Omental fat pad (tissue), 4 donors: ENCODE results near the gene OR51E1. TPM values are rescaled to one million over a fixed set of nuclear protein-coding genes. Genes with fewer than 3 reads are reported as not detected.

Experiments
- ATAC-seq: fragments of 150-250 bp; one replicate; pipeline ENCODE4 v1.9.1; 2016; ENCODE audit warnings: mild to moderate bottlenecking, moderate library complexity; ENCODE audit not compliant: low FRiP score
- DNase-seq: peaks from one replicate; pipeline ENCODE4 v3.0.0-alpha.2; 2019; ENCODE audit warnings: low spot score
- total RNA-seq, 4 donors: library from RNA; depleted of rRNA; stranded (reverse); fragments of >200 nt; gene quantifications; one replicate each; pipeline ENCODE4 v1.1.0, GENCODE V29; 2016
- TF ChIP-seq, protein P1 (sequence below), 3 donors: fragments of 450-650 bp; IDR thresholded peaks; one replicate each; pipeline ENCODE4 v1.5.1; 2016 to 2017; ENCODE audit warnings: antibody characterized with exemption in 3 of 3, mild to moderate bottlenecking in 3 of 3, moderate library complexity in 2 of 3

The OR51E1 gene
- total RNA-seq, 4 donors from 2014 or later = 0.60 to 8.7 (median 2.0) TPM

DNA sequence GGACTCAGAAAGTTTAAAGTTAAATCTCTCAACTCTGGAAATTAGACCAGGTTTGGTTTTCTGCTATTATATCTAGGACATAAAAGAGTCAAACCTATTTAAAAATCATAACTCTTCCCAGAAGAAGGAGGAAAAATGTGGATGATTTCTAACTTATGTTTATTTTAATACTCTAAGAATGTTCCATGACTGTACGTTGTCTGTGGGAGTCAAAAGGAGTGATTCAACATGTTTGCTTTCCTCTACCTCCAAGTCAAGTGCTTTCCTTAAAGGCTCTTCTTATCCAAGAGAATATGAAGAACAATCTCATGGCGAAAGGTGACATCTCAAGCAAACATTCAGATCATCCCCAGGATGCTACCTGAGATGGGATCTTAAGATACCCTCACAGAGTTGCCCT is 21.6 kb downstream of the OR51E1 start:
- DNase-seq (no peak), ATAC-seq (peak; percentile 44)
- TF ChIP-seq, protein P1, sequence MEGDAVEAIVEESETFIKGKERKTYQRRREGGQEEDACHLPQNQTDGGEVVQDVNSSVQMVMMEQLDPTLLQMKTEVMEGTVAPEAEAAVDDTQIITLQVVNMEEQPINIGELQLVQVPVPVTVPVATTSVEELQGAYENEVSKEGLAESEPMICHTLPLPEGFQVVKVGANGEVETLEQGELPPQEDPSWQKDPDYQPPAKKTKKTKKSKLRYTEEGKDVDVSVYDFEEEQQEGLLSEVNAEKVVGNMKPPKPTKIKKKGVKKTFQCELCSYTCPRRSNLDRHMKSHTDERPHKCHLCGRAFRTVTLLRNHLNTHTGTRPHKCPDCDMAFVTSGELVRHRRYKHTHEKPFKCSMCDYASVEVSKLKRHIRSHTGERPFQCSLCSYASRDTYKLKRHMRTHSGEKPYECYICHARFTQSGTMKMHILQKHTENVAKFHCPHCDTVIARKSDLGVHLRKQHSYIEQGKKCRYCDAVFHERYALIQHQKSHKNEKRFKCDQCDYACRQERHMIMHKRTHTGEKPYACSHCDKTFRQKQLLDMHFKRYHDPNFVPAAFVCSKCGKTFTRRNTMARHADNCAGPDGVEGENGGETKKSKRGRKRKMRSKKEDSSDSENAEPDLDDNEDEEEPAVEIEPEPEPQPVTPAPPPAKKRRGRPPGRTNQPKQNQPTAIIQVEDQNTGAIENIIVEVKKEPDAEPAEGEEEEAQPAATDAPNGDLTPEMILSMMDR (IDR thresholded peaks at IDR 0.05) = no peak

DNA sequence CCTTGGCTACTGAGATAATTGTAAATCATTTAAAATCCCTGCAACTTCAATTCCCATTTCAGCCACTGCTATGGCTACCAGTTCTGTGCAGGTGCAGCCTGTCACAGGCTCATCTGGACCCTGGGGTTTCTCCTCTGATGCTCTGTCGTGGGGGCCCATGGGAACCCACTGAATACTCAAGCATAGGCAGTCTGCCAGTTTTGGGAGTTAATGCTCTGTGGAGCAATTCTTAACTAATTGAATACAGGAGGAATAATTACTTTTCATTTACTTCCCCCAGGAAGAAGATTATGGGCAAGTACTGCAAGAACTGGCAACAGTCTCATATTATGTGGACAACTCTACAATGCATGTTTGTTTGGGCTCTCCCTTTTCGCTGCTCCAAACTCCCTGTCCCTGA is 28.0 kb downstream of the OR51E1 start:
- ATAC-seq = no peak
- TF ChIP-seq, protein P1 (IDR thresholded peaks at IDR 0.05) = no peak
- no peak for DNase-seq

DNA sequence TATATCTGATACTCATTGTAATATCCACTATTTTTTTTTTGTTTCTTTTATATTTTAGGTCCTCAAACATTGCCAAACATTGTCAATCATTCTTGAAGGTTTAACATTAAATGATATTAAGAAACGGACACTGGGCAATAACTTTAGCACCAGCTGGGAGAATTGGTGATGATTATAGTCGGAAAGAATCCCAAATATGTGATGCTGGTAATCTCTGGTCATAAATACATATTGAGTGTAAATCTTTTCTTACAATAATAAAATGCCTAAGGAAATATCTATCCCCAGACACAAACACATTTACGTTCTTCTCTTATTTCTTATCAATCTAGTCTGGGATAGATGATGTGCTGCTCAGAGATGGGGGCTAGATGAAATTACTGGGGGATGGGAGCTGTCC is 28.7 kb downstream of the OR51E1 start:
- DNase-seq (no peak), ATAC-seq (no peak)
- TF ChIP-seq, protein P1 (IDR thresholded peaks at IDR 0.05) = no peak

DNA sequence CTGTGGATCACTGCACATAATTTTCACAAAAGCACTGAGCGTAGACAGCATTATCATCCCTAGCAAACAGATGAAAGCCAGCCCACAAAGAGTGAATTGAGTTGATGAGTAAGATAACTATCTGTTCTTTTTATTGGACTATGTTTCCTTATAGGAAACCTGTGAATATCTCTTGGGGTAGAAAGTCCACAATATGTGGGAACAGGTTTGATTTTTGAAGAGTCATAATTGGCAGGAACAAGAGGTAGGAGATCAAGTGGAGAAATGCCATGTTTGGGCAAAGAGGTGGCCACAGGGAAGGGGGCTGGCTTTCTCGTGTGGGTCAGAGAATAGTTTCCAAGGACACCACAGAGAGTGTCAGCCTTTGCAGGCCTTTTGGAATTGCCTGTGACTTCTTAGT is 30.0 kb downstream of the OR51E1 start:
- DNase-seq = no peak
- ATAC-seq = no peak
- TF ChIP-seq, protein P1 (IDR thresholded peaks at IDR 0.05) = no peak

DNA sequence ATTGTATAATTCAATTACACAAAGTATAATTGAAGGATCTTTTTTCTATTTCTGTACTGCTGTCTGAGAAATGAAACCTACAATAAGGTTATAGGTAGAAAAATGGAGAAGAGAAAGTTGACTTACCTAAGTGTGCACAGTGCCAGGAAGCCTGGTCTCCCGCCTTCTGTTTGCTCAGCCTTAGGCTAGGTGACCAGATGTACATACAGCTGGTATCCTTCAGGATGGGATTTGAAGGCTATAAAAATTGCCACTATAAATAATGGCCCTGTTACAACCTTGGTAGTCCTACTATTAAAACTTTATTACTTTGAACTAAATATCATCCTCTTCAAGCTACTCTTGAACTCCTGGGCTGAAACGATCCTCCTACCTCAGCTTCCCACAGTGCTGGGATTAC is 34.2 kb downstream of the OR51E1 start:
- ATAC-seq = no peak
- TF ChIP-seq, protein P1 (IDR thresholded peaks at IDR 0.05) = no peak

DNA sequence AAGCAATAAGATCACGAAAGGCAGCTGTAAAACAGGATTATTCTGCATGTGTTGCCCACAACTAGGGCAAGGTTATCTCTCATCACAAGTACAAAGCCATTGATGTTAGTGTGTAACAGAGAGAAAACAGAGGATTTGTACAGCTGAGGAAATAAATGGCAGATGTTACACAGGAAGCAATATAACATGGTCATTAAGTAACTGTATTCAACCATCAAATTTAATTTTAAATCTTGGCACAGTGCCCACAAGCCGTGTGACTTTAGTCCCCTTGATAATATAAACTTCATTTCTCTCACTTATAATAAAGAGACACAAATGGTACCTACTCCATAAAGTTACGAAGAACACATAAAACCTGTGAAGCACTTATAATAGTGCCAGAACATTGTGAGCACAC is 36.6 kb downstream of the OR51E1 start:
- DNase-seq (no peak), ATAC-seq (no peak)
- TF ChIP-seq, protein P1 (IDR thresholded peaks at IDR 0.05) = no peak

More for the DNA sequence above, 34.2 kb downstream of the OR51E1 start:
- no peak for DNase-seq

DNA sequence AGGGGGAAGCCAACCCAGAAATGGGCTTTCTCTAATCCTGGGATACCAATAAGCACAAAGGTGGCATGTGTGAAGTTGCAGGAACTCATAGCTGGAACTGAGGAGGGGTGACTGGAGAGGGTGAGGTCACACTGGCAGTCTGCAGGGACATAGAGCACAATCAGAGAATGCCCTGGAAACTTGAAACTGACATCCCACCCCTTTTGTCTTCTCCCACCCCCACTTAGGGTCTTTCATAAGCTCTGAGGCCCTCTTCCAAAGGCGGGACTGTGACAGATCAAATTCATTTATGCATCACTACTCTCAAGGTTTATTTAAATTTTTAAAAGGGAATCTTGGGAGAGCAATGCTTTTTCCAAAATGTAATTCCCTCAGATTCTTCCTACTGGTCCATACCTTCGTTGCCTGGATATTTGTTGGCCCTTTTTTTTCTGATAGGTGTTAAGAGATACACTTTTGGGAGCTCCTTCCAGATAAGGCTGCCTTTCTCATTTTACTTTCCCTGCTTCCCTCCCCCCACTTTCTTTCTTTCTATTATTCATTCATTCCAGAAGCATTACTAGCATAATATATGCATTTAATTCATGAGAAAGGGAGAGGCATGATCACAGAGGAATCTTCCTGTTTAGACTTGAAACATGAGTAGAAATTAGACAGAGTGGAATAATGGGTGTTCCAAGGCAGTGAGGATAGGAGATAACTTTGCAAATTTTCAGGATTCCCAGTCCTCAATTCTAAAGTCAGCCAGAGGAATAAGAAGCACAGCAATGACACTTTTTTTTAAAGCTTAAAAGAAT is 39.0 kb downstream of the OR51E1 start:
- TF ChIP-seq, protein P1 (IDR thresholded peaks at IDR 0.05) = no peak
- DNase-seq = no peak
- ATAC-seq = no peak
